H1 (cell line): ENCODE measurements around the gene ARHGAP26. TPM values are rescaled to one million over a fixed set of nuclear protein-coding genes. Genes with fewer than 3 reads are reported as not detected.

ENCODE experiments used
- ASH2L ChIP-seq: fragments of 200-600, 300-600 bp; sonication (generic); IDR thresholded peaks from one replicate; pipeline ENCODE4 v1.7.1; 2017; ENCODE audit warnings: low read length
- BCL11A ChIP-seq, 2 experiments: IDR thresholded peaks; one replicate each; pipeline ENCODE4 v1.6.1; 2011; ENCODE audit warnings: low read depth in 2 of 2, low read length in 2 of 2, mild to moderate bottlenecking in 2 of 2
- POLR2AphosphoS5 ChIP-seq: IDR thresholded peaks from 2 replicates; pipeline ENCODE4 v1.6.1; 2011; ENCODE audit warnings: low read depth, low read length
- polyA plus RNA-seq, 7 experiments: library from polyadenylated mRNA; depleted of rRNA in 3 of 7; stranded (reverse) in 5 of 7; unstranded in 2 of 7; fragments of >200 nt in 5 of 7; fragments of 200-250 nt in 2 of 7; gene quantifications; 1 replicate in 5 of 7; 2 replicates in 1 of 7; 4 replicates in 1 of 7; pipeline versions ENCODE4 v1.2.1 to v1.2.3, GENCODE V29; 2011 to 2013; ENCODE audit warnings: missing spikeins in 2 of 7, mixed read lengths in 2 of 7
- total RNA-seq: library from RNA; stranded (reverse); fragmentation: NEBNext Ultra II Directional; extraction: Animal tissue kit (Norgen Biotek cat#: 25700); gene quantifications from 2 replicates; pipeline ENCODE4 v1.2.1, GENCODE V29; 2021

ARHGAP26 gene
- total and polyA plus RNA-seq, 2 of the 8 experiments (the other 6 are each of a cell fraction or from before 2014, with no cell fraction given), result 7.1 to 24.8 TPM

DNA sequence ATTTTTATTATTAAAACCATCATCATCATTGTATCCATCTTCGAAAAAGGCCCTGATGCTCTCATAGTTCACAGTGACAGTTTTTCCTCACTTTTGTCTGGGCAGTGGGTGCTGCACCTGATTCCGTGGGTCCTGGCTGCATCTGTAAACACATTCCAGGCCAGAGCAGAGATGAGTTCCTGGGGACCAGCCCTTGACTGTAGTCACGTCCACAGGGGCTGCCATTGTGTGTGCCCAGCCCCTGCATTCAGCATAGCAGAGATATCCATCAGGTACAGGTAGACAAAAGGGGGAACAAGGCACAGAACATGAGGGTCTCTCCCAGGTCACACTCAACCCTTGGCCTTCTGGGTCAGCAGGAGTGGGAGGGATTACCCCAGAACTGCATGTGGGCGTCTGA, 444.3 kb downstream of the ARHGAP26 start (continued):
- TF ChIP-seq BCL11A (IDR thresholded peaks at IDR 0.05; ENCODE audit: low read depth in 2 of 2, low read length in 2 of 2) (no peak), POLR2AphosphoS5 (no peak), ASH2L (no peak)
